Glutamatergic neuron (in vitro differentiated cells): ENCODE results near the gene SHROOM3. TPM values are rescaled to one million over a fixed set of nuclear protein-coding genes. Genes with fewer than 3 reads are reported as not detected.

Experiments used
- DNase-seq: peaks from one replicate; pipeline ENCODE4 v3.0.0; 2022
- H3K27ac Mint-ChIP-seq: one replicate; pipeline ENCODE4 v1.8.0; 2020; ENCODE audit warnings: mild to moderate bottlenecking, mixed read lengths, inconsistent platforms; ENCODE audit not compliant: unreplicated experiment
- H3K27me3 Mint-ChIP-seq: one replicate; pipeline ENCODE4 v1.8.0; 2020; ENCODE audit warnings: mild to moderate bottlenecking, moderate library complexity, mixed read lengths, inconsistent platforms; ENCODE audit not compliant: unreplicated experiment
- H3K36me3 Mint-ChIP-seq: one replicate; pipeline ENCODE4 v1.8.0; 2020; ENCODE audit warnings: mild to moderate bottlenecking, mixed read lengths, inconsistent platforms; ENCODE audit not compliant: unreplicated experiment
- H3K4me1 Mint-ChIP-seq: one replicate; pipeline ENCODE4 v1.8.0; 2020; ENCODE audit warnings: mild to moderate bottlenecking, low read depth, mixed read lengths, inconsistent platforms; ENCODE audit not compliant: unreplicated experiment
- H3K4me3 Mint-ChIP-seq: one replicate; pipeline ENCODE4 v1.8.0; 2020; ENCODE audit warnings: mild to moderate bottlenecking, mixed read lengths, inconsistent platforms; ENCODE audit not compliant: unreplicated experiment
- H3K9me3 Mint-ChIP-seq: one replicate; pipeline ENCODE4 v1.8.0; 2020; ENCODE audit warnings: mild to moderate bottlenecking, moderate library complexity, mixed read lengths, inconsistent platforms; ENCODE audit not compliant: unreplicated experiment
- total RNA-seq: library from RNA; stranded (reverse); fragmentation: NEBNext Ultra II Directional; extraction: Animal tissue kit (Norgen Biotek cat#: 25700); gene quantifications from one replicate; pipeline ENCODE4 v1.2.1, GENCODE V29; 2021; ENCODE audit not compliant: unreplicated experiment
- TF ChIP-seq, protein P1 (sequence below): fragments of 200-600 bp; sonication (generic); IDR thresholded peaks from one replicate; pipeline ENCODE4 v1.5.0; 2021; ENCODE audit not compliant: partially characterized antibody, unreplicated experiment

SHROOM3 gene
- total RNA-seq, 1 donor from 2014 or later: 1.9 TPM

DNA sequence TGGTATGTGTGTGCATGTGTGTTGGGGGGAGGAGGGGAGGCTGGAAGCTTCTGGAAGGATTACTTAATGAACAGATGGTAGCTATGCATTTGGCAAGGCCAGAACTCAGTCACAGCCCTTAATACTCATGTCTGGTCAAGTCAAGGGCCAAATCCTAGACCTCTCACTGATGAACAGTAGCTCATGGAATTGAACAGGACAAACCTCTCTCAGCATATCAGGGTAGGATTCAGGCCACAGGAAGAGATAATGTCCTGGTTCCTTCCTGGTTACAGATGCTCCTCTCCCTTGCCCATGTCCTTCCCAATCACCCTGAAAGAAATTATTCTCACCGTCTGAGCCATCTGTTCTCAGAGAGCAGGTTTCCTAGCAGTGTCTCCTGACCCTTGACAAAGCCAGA lies 297.2 kb downstream of the SHROOM3 start:
- Mint-ChIP-seq H3K36me3 (no peaks in the 10 kb centered on the region), H3K27ac (no peak overlapping the region), H3K27me3 (no peaks in the 10 kb centered on the region), H3K9me3 (no peaks in the 10 kb centered on the region), H3K4me1 (peaks cover 7% of the 10 kb centered on the region), H3K4me3 (no peak overlapping the region)
- DNase-seq: no peak
- TF ChIP-seq, protein P1, sequence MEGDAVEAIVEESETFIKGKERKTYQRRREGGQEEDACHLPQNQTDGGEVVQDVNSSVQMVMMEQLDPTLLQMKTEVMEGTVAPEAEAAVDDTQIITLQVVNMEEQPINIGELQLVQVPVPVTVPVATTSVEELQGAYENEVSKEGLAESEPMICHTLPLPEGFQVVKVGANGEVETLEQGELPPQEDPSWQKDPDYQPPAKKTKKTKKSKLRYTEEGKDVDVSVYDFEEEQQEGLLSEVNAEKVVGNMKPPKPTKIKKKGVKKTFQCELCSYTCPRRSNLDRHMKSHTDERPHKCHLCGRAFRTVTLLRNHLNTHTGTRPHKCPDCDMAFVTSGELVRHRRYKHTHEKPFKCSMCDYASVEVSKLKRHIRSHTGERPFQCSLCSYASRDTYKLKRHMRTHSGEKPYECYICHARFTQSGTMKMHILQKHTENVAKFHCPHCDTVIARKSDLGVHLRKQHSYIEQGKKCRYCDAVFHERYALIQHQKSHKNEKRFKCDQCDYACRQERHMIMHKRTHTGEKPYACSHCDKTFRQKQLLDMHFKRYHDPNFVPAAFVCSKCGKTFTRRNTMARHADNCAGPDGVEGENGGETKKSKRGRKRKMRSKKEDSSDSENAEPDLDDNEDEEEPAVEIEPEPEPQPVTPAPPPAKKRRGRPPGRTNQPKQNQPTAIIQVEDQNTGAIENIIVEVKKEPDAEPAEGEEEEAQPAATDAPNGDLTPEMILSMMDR: no peak

DNA sequence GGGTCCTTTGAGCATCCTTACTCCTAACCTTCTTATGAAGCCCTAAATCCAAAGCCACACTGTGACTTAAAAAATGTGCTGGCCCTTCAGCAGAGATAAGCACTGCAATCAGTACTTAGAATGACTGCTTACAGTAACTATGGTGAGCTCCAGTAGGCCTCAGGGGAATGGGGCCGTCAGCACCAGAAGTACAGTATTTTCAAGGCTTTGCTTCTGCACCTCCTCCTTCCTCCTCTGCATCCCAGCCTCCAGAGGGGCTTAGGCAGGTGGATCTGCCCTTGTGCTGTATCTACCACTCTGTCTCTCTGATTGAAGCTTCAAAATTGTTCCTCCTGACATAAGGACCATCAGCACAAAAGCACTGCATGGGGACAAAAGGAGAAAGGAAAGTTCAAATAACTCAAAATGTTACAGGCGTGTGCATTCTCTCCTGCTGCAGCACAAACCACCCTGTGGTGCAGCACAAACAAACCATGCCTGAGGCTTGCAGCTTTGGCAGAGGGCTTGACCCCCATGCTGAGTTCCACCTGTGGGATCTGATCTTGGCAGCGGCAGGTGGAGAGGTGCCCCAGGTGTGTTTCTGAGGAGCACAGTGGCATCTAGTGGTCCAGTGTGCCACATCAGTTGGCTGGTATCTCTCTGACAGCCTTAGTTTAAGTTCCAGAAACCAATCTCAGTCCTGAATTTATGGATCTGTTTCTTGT lies 298.2 kb downstream of the SHROOM3 start:
- H3K4me1 Mint-ChIP-seq: peaks cover 7% of the 10 kb centered on the region
- no peak for DNase-seq
- no peaks in the 10 kb centered on the region for H3K36me3 Mint-ChIP-seq
- H3K4me3 Mint-ChIP-seq: no peak overlapping the region
- no peaks in the 10 kb centered on the region for H3K9me3 Mint-ChIP-seq
- no peak overlapping the region for H3K27ac Mint-ChIP-seq
- no peaks in the 10 kb centered on the region for H3K27me3 Mint-ChIP-seq
- TF ChIP-seq, protein P1: no peak

DNA sequence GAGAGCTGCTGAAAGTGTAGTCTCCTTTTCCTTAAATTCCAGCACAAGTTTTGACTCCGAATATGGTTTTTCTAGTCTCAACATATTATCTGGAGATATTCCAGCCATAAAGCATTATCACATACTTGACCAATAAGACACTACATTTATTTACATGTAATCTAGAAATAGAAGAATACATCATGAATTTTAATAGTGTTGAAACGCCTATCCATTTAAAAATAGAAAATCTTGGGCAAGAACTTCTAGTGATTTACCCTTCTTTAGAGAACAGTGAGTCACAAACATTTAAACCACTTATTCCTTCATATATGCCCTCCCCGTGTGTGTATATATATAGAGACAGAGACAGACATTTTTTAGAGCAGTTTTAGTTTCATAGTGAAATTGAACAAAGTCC lies 301.4 kb downstream of the SHROOM3 start:
- Mint-ChIP-seq H3K27me3 (no peaks in the 10 kb centered on the region), H3K4me1 (peaks cover 7% of the 10 kb centered on the region), H3K9me3 (no peaks in the 10 kb centered on the region), H3K36me3 (no peaks in the 10 kb centered on the region), H3K27ac (no peak overlapping the region), H3K4me3 (no peak overlapping the region)
- TF ChIP-seq, protein P1: no peak
- no peak for DNase-seq

DNA sequence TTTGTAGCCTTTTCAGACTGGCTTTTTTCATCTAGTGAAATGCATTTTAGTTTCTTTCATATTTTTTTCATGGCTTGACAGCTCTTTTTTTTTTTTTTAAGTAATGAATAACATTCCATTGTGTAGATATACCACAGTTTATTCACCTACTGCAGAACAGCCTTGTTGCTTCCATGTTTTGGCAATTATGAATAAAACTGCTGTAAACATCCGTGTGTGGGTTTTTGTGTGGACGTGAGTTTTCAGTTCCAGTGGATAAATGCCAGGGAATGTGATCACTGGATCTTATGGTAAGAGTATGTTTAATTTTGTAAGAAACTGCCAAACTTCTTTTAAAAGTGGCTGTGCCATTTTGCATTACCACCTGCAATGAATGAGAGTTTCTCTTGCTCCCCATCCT lies 302.2 kb downstream of the SHROOM3 start:
- Mint-ChIP-seq H3K27ac (no peak overlapping the region), H3K36me3 (peaks cover 4% of the 10 kb centered on the region), H3K4me3 (no peak overlapping the region), H3K4me1 (peaks cover 5% of the 10 kb centered on the region), H3K27me3 (no peaks in the 10 kb centered on the region), H3K9me3 (peaks cover 2% of the 10 kb centered on the region)
- DNase-seq: no peak
- TF ChIP-seq, protein P1: no peak

DNA sequence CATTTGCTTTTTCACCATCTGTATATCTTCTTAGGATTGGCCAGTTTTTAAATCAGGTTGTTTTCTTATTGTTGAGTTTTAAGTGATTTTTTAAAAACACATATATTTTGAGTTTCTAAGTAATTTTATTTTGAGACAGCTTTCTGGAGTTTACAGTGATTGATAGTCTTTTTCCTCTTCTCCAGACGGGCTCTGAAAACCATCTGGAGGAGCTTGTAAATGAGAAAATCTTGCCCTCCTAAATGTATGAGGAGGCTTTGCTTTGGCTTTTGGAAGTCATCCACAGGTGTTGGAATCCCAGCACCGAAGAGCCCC lies 302.7 kb downstream of the SHROOM3 start:
- no peak for DNase-seq
- Mint-ChIP-seq H3K9me3 (peaks cover 2% of the 10 kb centered on the region), H3K27ac (no peak overlapping the region), H3K36me3 (peaks cover 4% of the 10 kb centered on the region), H3K4me1 (peaks cover under 1% of the 10 kb centered on the region), H3K27me3 (no peaks in the 10 kb centered on the region), H3K4me3 (no peak overlapping the region)
- TF ChIP-seq, protein P1: no peak
